ENCODE results near the gene ZNF419.
"Not testable (repeated sequence)": the region's sequence is repeated elsewhere in the genome, so short reads cannot be mapped to it uniquely, and the experiment has no call there.

DNA sequence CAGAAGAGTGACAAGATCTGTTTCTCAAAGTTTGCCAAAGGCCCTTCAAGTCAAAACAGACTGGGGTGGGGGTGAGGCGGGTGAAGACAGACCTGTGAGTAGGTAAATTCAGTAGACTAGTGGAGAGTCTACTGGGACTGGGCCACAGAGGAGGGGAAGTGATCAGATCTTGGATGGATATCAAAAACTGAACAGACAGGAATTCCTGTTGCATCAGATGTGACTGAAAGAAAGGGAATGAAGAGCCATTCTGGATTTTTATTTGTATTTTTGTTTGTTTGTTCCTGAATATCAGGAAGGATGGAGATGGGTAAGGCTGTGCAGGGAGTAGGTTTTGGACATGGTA, 722 bp downstream of the ZNF419 start:
- not testable (repeated sequence) for TF ChIP-seq POLR2A, CTCF, EP300 (IDR thresholded peaks at IDR 0.05)
